ENCODE data around the gene SPOCK3. TPM values are rescaled to one million over a fixed set of nuclear protein-coding genes. Genes with fewer than 3 reads are reported as not detected.

Gene SPOCK3
- total RNA-seq, 1 experiment from 2014 or later = not detected

- no peak overlapping the region for H3K27ac ChIP-seq (ENCODE audit: low read depth, low read length, poor library complexity, severe bottlenecking)
- H3K4me1 ChIP-seq (ENCODE audit: insufficient read depth, low read length, poor library complexity, severe bottlenecking) = no peaks in the 10 kb centered on the region
- ChIA-PET POLR2A (ENCODE audit: low non-redundant PET) (no interaction called here), CTCF (no interaction called here)
- H3K4me3 ChIP-seq (ENCODE audit: low read depth, low read length, poor library complexity, severe bottlenecking) = no peak overlapping the region
- H3K9me3 ChIP-seq (ENCODE audit: low read depth, low read length, poor library complexity, severe bottlenecking) = no peaks in the 10 kb centered on the region
- no peak for DNase-seq (ENCODE audit: low spot score)
- BruUV-seq (replicated peaks) = no TSS peak
- H3K36me3 ChIP-seq (ENCODE audit: insufficient read depth, low read length, poor library complexity, severe bottlenecking) = no peaks in the 10 kb centered on the region
- intact Hi-C loops (cut with micrococcal nuclease; ENCODE audit: unreplicated experiment) = no loop called here
- no peak for TF ChIP-seq EZH2 (IDR thresholded peaks at IDR 0.05; ENCODE audit: borderline replicate concordance, low read depth, low read length, poor library complexity, severe bottlenecking)
- no peak for TF ChIP-seq CTCF (conservative IDR thresholded peaks at IDR 0.05; ENCODE audit: low read depth, low read length)
- H3K27me3 ChIP-seq (replicated peaks; ENCODE audit: insufficient read depth, low read depth, low read length, poor library complexity) = no peaks in the 10 kb centered on the region
Observed at GRCh38 chr4:167150587-167150986, 83.7 kb downstream of the SPOCK3 start.

- ChIA-PET CTCF (no interaction called here), POLR2A (ENCODE audit: low non-redundant PET) (no interaction called here)
- no peak overlapping the region for H3K27ac ChIP-seq (ENCODE audit: low read depth, low read length, poor library complexity, severe bottlenecking)
- no peak for TF ChIP-seq EZH2 (IDR thresholded peaks at IDR 0.05; ENCODE audit: borderline replicate concordance, low read depth, low read length, poor library complexity, severe bottlenecking)
- no peak for TF ChIP-seq CTCF (conservative IDR thresholded peaks at IDR 0.05; ENCODE audit: low read depth, low read length)
- intact Hi-C loops (cut with micrococcal nuclease; ENCODE audit: unreplicated experiment) = no loop called here
- no peak overlapping the region for H3K4me3 ChIP-seq (ENCODE audit: low read depth, low read length, poor library complexity, severe bottlenecking)
- no peaks in the 10 kb centered on the region for H3K9me3 ChIP-seq (ENCODE audit: low read depth, low read length, poor library complexity, severe bottlenecking)
- H3K27me3 ChIP-seq (replicated peaks; ENCODE audit: insufficient read depth, low read depth, low read length, poor library complexity) = no peaks in the 10 kb centered on the region
- no peaks in the 10 kb centered on the region for H3K4me1 ChIP-seq (ENCODE audit: insufficient read depth, low read length, poor library complexity, severe bottlenecking)
- BruUV-seq (replicated peaks) = no TSS peak
- no peaks in the 10 kb centered on the region for H3K36me3 ChIP-seq (ENCODE audit: insufficient read depth, low read length, poor library complexity, severe bottlenecking)
- DNase-seq (ENCODE audit: low spot score) = no peak
Observed at GRCh38 chr4:167144605-167145004, 89.7 kb downstream of the SPOCK3 start.

DNA sequence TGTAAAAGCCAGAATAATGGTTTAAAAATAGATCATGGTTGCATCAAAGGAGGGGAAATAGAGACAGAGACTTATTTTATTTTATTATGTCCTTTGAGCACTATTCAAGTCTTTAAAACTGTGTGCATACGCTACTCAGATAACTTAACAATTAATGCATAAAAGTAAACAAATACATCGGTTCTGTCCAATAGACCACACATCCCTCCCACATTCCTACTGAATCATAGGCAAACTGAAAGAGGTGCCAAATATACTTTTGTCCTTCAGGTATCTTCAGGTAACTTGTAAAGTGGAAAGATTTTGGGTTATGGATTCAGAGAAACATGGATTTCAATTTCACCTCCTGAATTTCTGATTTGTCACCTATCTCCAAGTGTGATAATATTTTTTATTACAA, 91.3 kb downstream of the SPOCK3 start:
- H3K27ac ChIP-seq (ENCODE audit: low read depth, low read length, poor library complexity, severe bottlenecking) = no peak overlapping the region
- CTCF ChIA-PET = no interaction called here
- intact Hi-C loops (cut with micrococcal nuclease; ENCODE audit: unreplicated experiment) = no loop called here
- H3K9me3 ChIP-seq (ENCODE audit: low read depth, low read length, poor library complexity, severe bottlenecking) = no peaks in the 10 kb centered on the region
- H3K4me3 ChIP-seq (ENCODE audit: low read depth, low read length, poor library complexity, severe bottlenecking) = no peak overlapping the region
- H3K27me3 ChIP-seq (replicated peaks; ENCODE audit: insufficient read depth, low read depth, low read length, poor library complexity) = no peaks in the 10 kb centered on the region
- no peak for DNase-seq (ENCODE audit: low spot score)
- H3K36me3 ChIP-seq (ENCODE audit: insufficient read depth, low read length, poor library complexity, severe bottlenecking) = no peaks in the 10 kb centered on the region
- TF ChIP-seq CTCF (conservative IDR thresholded peaks at IDR 0.05; ENCODE audit: low read depth, low read length) (no peak), EZH2 (IDR thresholded peaks at IDR 0.05; ENCODE audit: borderline replicate concordance, low read depth, low read length, poor library complexity, severe bottlenecking) (no peak)
- H3K4me1 ChIP-seq (ENCODE audit: insufficient read depth, low read length, poor library complexity, severe bottlenecking) = no peaks in the 10 kb centered on the region
- POLR2A ChIA-PET (ENCODE audit: low non-redundant PET) = no interaction called here
- no TSS peak for BruUV-seq (replicated peaks)
